DND-41 (cell line): ENCODE data around the gene ELL.

Experiments
- CTCF ChIP-seq: IDR thresholded peaks from 2 replicates; pipeline ENCODE4 v1.5.1; 2012; ENCODE audit warnings: borderline replicate concordance, low read length, moderate library complexity, mild to moderate bottlenecking; ENCODE audit not compliant: poor library complexity, severe bottlenecking; ENCODE audit errors: extremely low read depth
- EZH2 ChIP-seq: IDR thresholded peaks from 3 replicates; pipeline ENCODE4 v1.6.1; 2012; ENCODE audit warnings: borderline replicate concordance, low read depth, mild to moderate bottlenecking, moderate library complexity, low read length, inconsistent platforms; ENCODE audit not compliant: severe bottlenecking

GRCh38 chr19:18500799-18501198 is 21.1 kb downstream of the ELL start:
- TF ChIP-seq CTCF (no peak), EZH2 (no peak)
